ENCODE measurements around the gene SDK2.
A peak's percentile ranks its signal among the peaks of the same experiment; 100 is the strongest.

SDK2 gene

DNA sequence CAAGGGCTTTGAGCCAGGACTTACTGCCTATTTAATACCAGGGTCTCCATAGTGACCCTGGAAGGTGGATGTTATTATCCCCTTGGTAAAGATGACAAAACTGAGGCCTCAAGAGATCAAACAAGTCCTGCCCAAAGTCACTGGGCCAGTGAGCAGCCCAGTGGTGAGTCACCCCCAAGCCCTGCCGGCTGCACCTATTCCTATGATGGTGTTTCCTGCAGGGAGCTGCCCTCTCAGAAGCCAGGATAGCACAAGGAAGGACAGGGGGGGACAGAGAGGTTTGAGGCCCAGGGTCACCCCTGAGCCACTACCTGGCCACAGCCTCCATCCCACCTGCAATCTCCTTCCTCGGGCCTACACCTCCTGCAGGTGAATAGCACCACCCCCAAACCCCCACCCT, 90.9 kb downstream of the SDK2 start:
- no peak for DNase-seq (ENCODE audit: low spot score)

DNA sequence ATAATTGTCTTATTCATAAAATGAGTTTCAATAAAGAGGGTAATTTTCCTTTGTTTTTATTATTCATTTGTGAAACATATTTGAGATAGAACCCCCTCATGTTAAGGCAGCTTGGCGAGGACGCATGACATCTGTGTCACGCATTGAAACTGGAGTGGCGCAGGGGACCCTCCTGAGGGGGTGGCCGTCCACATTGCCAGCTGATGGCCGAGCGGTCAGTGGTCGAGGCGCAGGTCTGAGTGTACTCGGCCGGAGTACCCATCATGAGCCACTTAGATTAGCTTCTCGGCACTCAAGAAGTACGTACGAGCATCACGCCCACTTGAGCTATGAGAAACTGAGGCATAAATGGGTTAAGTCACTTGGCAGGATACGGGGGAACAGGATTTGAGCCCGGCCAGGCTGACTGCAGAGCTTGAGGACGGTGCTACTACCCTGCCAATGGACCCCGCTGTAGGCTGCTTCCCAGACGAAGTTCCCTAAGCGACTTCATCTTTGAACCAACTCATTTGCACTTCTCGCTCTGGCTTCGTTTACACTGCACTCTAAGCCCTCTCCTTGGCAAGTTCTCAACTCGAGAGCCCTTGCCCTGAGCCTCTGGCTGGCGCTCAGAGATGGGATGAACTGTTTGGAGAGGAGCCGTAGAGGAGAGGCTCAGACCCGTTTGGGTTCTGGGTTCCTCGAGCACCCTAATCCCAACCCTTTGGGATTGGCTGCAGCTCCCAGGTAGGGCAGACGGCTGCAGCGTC, 91.8 kb downstream of the SDK2 start:
- no peak for DNase-seq (ENCODE audit: low spot score)

DNA sequence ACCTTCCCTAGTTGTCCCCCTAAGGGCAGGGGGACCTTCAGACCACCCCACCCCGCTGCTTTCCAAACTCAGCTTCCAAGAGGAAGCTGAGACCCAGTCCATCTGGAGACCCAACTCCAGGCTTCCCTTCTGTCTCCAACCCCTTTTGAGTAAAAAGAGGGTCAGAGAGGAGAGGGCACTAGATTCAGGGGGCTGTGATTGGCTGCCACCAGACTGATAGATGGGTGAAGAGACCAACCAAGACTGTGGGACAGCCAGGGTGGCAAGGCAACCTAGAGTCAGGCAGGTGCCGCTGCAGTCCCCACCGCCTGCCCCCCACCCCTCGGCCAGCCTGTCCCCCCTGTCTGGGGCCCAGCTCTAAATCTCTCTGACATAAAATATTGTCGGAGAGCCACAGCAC, 92.5 kb downstream of the SDK2 start:
- peak; percentile 37 for DNase-seq (ENCODE audit: low spot score)

DNA sequence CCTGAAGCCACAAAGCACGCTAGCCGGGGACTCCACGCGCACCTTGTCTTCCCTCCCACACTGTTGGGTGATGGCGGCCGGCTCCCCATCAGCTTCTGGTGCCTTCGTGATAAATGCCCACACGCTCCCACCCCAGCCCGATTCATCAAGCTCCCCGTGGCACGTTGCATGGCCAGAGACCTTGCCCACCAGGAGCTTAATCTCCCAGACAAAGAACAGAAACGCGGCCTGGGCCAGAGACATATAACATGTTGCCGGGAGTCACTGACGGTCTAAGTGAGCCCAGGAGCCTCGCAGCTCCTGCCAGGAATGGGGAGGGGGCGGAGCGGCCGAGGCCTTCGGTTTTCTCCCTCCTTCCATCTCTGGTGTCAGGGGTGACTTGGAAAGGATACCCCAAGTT, 93.1 kb downstream of the SDK2 start:
- no peak for DNase-seq (ENCODE audit: low spot score)

DNA sequence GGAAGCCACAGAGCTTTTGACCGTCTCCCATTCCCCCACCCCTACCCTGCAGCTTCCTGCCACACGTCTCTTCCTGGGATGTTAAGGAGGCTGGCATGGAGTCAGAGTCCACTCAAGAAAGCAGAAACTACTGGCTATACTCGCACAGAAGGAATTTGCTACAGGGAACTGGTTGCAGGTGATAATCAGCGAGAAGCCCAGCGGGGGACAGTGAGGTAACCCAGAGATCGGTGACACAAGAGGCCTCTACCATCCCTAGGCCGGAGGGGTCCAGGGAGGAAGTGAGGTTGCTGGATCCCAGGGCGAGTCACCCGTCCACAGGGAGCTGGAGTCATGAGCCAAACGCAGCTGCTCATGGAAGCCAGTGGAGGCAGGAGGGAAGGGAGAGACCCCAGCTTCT, 93.7 kb downstream of the SDK2 start:
- no peak for DNase-seq (ENCODE audit: low spot score)

DNA sequence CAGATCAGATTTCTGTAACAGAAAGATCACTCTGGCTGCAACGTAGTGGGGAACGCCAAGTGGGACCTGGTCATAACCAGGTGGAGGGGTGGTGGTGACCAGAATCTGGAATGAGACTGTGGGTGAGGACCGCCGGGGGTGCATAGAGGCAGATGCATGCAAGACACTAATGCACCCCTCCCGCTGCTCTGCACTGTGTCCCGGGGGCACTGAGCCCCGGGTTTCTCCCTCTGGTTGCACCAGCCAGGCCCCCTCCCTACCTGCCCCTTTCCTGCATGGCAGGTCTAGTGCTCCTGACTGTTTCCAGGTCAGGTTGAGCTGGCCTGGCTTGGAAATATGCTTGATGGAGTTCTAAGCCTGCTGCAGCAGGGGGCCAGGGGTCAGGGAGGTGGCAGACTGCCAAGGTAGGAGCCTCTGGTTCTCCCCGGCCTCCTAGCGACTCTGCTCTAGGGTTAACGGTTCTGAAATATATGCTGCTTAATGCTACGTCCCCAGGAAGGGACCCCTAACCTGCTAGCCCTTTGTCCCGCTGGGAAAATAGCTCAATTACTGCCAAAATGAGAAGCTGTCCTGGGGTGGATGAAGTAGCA, 94.3 kb downstream of the SDK2 start:
- no peak for DNase-seq (ENCODE audit: low spot score)

DNA sequence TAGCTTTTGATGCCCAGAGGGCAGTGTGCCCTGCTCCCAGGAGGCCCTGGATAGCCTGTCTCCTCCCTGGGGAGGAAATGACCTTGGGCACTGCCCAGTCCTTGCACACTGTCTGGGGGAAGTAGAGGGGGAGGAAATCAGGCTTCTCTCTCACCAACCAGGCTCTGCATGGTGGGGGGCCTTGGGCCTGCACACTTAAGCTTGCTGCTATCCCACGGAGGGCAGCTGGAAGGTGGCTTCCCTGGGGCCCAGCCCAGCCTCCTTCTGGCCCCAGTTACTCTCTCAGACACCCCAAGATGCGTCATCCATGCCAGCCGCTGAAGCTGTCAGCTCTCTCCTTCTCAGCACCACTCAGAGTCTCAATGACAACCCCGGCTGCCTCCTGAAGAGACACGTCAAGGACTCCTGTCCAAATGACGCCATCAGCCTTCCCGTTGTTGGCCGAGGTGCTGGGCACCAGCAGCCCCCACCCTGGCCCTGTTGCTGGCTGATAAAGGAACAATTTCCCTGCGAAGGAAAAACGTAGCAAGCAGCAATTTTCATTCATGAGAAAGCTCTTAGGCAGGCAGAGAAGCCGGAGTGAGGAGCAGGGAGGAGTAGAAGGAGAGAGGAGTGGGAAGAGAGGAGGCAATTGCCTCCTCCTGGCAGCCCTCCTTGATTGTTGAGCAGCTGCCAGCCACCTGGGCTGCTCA, 95.5 kb downstream of the SDK2 start:
- no peak for DNase-seq (ENCODE audit: low spot score)

DNA sequence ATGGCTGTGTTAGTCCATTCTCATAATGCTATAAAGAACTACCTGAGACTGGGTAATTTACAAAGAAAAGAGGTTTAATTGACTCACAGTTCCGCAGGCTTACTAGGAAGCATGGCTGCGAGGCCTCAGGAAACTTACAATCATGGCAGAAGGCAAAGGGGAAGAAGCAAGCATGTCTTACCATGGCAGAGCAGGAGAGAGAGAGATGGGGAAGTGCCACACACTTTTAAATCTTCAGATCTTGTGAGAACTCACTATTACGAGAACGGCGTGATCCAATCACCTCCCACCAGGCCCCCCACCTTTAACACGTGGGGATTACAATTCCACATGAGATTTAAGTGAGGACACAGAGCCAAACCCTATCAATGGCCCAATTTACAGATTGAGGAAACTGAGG, 96.5 kb downstream of the SDK2 start:
- no peak for DNase-seq (ENCODE audit: low spot score)

DNA sequence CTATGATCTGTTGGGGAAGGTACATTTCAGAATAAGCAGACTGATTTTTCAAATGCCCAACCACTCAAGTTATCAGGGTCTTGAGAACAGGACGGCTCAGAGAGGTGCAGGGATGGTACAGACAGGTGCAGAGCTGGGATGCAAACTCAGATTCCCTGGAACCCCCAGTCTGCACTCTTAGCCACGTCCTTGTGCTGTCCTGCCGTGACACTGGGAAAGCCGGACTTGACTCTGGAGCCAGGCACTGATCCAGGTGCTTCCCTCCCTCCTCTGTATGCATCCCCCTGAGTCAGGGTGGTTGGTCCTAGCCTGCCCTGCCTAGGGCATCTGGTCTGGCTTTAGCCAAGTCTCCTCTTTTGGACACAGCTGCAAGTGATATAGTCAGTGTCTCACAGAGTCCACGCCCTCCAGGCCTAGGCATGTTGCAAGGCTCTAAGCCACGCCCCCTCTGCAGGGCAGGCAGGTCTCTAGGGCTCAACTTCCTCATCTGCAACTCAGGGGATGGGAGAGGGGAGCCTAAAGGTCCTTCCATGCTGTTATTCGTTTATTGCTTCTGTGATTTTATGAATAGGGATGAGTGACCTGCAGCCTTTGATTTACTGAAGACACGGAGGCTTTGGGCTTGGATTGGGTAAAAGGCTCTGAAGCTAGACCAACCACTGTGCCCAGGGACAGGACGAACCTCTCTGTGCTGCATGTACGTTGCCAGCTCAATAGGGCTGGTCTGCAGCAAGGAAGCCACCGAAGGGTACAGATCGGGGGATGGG, 97.3 kb downstream of the SDK2 start:
- peak; percentile 74 for DNase-seq (ENCODE audit: low spot score)

DNA sequence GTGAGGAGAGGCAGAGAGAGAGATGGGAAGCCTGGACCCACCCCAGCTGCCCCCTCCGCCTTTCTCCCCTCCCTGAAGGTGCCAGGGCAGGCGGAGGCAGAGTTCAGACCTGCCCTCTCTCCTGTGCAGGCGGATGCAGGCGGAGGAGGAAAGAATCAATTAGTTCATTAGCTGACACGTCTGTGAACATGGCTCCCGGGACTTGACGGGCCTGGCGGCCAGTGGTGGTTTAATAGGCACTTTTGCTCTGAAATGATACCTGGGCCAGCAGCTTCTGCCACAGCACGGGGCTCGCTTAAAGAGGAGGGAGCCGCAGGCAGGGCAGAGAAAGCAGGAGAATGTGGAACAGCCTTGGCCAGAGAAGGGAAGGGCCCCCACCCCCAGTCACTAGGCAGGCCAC, 98.1 kb downstream of the SDK2 start:
- DNase-seq (ENCODE audit: low spot score) = no peak

DNA sequence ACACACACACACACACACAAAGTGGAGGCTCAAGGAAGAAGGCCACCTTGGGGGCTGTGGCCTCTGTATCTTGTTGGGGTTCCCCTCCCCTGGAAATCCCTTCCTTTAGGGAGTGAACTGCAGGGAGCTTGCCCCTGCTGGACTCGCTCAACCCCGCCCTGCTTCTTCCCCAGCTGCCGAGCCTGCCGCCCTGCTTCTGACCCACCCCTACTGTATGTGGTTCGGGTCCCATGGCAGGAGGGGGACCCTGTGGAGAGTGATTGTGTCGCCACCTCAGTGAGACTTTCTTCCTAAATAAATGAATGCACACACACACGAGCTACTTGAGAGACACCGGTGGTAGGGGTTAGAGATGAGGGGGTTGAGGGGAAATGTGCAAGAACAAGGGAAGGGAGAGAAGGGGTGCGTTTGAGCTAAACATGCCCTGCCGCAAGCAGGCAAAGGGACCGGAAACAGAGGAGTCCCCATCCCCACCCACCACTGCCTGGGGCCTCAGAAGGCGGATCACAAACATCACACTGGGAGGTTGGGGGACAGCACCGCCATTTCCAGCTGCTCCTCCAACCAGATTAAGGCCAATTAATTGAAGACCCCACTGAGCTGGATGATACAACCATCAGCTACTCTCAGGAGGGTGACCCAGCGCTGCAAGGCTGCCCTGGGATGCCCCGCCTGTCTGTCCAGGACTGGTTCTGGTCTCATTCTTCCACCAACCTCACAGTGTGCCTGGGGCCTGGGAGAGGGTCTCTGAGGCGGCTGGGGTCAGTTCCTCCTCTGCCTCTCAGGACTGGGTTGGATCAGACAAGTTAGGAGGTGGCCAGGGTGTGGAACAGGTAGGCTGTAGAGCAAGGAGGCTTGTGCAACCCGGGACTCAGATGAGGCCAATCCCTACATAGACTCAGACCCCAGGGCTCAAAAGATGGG, 98.9 kb downstream of the SDK2 start:
- no peak for DNase-seq (ENCODE audit: low spot score)

DNA sequence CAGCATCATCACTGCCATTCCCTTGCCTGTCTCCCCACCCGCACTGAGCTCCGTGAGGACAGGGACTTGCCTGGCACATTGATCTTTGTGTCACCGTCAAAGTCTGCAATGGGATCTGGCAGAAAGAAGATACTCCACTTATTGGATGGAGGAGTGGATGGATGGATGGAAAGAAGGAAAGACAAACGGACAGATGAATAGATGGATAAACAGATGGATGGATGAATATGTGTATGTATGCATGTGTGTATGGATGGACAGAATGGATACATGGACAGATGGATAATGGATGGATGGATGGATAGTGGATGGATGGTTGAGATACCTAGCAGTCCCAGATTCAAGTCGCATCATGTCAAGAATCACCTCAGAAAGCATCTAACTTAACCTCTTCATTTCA, 99.9 kb downstream of the SDK2 start:
- no peak for DNase-seq (ENCODE audit: low spot score)

DNA sequence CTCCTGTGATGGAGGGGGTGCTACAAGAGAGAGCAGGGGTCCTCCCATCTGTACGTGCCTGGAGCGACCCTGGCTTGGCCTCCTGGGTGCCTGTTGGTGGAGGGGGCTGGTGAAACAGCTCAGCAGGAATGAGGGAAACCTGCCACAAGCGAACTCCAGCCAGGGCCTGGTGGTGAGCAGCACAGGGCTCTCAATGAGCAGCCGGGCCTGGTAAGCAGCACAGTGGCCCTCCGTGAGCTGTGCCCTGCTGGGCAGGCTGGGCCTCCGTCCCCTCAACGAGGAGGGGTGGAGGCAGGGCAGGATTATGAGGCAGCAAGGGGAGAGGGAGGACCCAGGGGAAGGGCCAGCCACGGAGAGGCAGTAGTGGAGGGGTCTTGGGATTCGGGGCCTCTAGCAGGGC, 101.9 kb downstream of the SDK2 start:
- no peak for DNase-seq (ENCODE audit: low spot score)

DNA sequence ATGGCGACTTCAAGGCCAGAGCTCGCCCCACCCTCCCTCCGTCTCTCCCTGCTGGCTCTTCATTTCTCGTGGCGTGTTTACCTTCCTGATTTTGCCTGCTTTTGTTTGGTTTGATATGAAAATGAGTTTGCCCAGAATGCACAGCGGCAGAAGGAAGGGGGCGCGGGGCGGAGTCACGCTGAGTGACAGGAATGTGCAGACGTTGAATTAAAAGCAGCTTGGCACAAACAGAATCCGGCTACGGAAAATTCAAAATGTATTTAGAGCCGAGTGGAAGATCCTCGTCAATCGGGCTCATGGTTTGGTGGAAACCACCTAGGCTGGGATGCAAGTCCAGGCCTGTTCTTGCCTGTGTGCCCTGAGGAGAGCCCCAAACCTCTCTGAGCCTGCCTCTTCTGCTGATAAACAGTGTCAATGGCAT, 102.7 kb downstream of the SDK2 start:
- no peak for DNase-seq (ENCODE audit: low spot score)

DNA sequence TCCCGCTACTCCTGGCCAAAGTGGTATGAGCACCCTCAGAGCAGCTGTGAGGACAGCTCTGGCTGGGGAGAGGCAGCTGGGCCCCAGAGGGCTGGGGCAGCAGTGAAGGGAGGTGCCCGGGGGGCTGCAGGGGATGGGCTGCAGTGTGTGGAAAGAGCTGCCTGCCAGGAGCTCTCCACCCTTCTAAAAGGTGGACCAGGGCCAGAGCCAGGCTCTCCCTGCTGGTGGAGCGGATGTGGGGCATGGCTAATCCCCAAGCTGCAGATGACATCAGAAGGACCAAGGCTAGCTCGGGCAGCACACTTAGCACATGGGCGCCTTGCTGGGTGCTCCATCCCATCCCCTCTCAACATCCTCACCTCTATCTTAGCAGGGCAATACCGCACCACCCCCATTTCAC, 103.1 kb downstream of the SDK2 start:
- no peak for DNase-seq (ENCODE audit: low spot score)

DNA sequence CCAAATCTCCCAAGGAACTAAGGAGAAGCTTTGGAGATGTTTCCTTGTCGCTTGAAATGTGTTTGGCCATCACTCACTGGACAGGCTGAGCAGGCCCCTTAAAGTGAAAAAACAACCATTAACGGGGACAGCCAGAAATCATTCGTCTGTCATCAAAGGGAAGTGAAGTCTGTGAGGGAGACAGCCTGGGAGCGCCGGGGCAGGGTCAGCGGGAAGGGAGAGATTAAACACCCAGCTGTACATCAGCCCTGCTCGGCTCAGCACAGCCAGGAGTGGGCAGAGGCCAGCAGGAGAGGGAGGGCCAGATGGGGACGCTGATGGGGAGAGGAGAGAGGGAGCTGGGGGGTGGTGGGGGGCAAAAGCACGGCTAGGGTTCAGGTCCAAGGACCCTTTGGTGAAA, 105.1 kb downstream of the SDK2 start:
- no peak for DNase-seq (ENCODE audit: low spot score)

DNA sequence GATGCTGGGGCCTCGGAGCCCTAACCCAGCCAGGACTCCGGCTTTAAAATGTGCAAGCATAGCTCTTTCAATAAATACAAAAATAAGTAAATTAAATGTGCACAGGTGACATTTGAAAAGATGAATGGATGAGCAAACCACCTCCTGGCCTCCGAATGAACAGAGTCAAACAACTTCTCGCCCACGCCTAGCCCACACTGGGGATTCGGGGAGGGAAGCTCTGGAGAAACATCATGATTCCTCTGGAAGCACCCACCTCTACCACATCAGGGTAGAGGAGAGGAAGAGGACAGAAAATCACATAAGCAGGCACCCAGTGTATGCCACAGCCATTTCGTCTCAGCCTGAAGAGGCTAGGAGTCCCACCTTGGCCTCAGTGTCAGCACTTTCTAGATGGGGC, 105.8 kb downstream of the SDK2 start:
- DNase-seq (ENCODE audit: low spot score) = no peak

DNA sequence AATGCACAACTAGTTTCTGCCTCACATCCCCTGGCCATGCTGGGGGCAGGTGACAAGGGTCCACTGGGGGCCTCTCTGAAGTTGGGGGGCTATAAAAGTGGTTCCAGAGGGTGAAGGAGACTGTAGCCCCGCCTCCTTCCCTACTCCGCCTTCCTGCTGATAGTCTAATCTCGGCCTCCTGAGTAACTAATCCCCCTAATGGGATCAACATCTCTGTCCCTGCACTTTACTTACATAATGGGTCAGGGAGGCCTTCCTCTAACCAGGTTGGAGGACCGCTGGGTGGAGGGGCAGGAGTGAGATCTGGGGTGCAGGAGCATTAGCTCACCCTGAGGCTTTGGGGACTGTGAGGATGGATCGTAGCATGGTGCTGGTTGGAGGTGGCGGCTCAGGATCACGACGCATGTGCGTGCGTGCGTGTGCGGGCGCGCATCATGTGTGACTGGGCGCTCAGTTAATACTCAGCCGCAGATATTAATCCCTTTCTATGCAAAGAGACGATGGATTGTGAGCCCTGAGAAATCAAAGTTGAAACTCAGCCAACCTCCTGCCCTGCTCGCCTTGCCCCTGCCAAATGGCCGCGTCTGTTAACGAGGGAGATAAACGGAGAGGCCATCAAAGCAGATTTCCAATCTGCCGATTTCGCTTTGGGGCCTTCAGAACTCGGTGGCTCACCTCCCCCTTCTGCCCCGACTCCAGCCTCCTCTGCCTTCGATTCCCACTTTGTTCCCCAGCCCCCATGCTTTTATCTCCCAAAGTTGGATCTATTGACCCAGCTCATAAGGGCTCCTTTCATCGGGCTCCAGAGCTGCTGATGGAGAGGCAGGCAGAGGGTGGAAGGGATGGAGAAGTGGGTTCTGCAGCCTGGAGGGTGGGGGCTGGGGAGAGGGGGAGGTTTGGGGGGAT, 107.3 kb downstream of the SDK2 start:
- DNase-seq (ENCODE audit: low spot score) = no peak

DNA sequence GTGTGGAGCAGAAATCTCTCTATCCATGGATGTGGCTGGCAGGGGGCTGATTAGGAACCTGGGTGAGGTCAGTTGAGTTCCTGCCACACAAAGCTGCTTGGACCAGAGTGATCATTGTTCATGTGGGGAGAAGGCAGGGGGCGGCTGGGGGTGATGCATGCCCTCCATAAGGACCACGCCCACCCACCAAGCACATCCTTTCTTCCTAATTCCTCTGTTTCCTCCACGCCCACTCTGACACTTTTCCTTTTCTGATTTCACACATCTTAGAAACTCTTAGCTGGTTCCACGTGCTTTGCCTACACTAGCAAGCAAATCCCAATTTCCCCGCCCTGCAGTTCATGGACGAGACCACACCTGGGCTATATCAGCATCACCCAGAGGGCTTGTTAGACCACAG, 108.5 kb downstream of the SDK2 start:
- DNase-seq (ENCODE audit: low spot score) = no peak

DNA sequence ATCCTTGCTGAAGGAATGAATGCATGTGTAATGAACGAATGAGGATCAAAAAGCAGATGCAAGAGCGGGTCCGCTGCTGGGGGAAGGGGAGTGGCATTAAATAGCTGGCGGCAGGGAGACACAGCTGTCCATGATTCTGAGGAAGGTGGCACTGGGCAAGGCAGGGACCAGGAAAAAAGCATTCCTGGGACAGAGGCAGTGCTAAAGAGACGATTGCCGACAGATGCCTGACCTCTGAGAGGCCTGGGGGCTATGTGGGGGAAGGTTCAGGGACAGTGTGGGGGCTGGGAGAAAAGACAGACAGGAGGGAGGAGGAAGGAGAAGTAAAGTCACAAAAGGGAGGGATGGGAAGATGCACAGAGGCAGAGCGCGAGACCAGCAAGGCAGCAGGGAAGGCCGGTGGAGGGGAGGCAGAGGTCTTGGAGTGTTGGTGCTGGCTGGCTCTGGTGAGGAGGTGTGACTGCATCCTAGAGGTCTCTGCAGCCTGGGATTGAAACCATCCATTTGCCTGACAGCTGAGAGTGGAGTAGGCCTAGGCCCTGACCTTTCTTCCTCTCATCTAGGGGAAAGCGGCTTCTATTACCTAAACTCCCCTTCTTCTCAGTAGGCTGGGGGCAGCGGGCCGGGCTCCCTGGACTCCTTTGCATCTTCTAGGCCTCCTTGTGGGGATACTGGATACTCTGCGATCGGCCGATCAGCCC, 109.9 kb downstream of the SDK2 start:
- DNase-seq (ENCODE audit: low spot score) = no peak

Measured in AG20443 (cell line).